ENCODE data around the gene MAN1A2.
"Not testable (repeated sequence)": the region's sequence is repeated elsewhere in the genome, so short reads cannot be mapped to it uniquely, and the experiment has no call there.

DNA sequence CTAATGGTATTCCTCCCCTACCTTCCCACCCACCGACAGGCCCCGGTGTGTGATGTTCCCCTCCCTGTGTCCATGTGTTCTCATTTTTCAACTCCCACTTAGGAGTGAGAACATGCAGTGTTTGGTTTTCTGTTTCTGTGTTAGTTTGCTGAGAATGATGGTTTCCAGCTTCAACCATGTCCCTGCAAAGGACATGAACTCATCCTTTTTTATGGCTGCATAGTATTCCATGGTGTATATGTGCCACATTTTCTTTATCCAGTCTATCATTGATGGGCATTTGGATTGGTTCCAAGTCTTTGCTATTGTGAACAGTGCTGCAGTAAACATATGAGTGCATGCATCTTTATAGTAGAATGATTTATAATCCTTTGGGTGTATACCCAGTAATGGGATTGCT is 108.2 kb downstream of the MAN1A2 start:
- TF ChIP-seq, protein P1, sequence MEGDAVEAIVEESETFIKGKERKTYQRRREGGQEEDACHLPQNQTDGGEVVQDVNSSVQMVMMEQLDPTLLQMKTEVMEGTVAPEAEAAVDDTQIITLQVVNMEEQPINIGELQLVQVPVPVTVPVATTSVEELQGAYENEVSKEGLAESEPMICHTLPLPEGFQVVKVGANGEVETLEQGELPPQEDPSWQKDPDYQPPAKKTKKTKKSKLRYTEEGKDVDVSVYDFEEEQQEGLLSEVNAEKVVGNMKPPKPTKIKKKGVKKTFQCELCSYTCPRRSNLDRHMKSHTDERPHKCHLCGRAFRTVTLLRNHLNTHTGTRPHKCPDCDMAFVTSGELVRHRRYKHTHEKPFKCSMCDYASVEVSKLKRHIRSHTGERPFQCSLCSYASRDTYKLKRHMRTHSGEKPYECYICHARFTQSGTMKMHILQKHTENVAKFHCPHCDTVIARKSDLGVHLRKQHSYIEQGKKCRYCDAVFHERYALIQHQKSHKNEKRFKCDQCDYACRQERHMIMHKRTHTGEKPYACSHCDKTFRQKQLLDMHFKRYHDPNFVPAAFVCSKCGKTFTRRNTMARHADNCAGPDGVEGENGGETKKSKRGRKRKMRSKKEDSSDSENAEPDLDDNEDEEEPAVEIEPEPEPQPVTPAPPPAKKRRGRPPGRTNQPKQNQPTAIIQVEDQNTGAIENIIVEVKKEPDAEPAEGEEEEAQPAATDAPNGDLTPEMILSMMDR (IDR thresholded peaks at IDR 0.05) = not testable (repeated sequence)
- TF ChIP-seq POLR2AphosphoS5 (IDR thresholded peaks at IDR 0.05) = not testable (repeated sequence)

All from prostate gland (tissue), 2 donors.